ENCODE results near the gene NELFB. TPM values are rescaled to one million over a fixed set of nuclear protein-coding genes. Genes with fewer than 3 reads are reported as not detected.

The NELFB gene
- total and polyA plus RNA-seq, 3 donors from 2014 or later, result 55.0 to 76.7 (median 60.9) TPM

DNA sequence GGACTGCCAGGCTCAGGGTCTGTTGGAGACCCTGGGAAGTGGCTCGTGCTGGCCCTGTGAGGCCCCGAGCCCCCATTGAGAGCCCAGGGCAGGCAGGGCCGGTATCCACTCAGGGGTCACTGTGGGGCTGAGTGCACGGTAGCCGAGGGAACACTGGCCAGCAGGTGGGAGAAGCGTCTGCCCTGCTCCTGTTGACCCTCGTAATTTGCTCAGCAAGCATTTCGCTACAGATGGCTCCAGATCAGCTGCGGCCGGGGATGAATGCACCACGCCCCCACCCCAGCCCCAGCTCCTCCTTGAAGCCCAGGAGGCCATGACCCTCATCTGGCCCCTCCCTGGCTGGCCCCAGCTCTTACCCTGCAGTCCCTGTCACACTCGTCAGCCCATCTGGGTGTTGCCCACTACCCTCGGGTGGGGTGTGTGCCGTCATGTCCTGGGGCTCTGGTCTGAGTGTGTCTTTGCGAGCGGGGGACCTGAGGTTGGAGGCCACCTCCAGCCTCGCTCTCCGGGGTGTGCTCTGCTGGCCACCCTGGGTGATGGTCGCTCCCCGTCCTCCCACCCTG is 53.0 kb downstream of the NELFB start:
- no peaks in the 10 kb centered on the region for H3K27me3 ChIP-seq
- intact Hi-C loops (cut with DNase I; ENCODE audit: low total_unique reads), result no loop called here
- TF ChIP-seq, protein P1, sequence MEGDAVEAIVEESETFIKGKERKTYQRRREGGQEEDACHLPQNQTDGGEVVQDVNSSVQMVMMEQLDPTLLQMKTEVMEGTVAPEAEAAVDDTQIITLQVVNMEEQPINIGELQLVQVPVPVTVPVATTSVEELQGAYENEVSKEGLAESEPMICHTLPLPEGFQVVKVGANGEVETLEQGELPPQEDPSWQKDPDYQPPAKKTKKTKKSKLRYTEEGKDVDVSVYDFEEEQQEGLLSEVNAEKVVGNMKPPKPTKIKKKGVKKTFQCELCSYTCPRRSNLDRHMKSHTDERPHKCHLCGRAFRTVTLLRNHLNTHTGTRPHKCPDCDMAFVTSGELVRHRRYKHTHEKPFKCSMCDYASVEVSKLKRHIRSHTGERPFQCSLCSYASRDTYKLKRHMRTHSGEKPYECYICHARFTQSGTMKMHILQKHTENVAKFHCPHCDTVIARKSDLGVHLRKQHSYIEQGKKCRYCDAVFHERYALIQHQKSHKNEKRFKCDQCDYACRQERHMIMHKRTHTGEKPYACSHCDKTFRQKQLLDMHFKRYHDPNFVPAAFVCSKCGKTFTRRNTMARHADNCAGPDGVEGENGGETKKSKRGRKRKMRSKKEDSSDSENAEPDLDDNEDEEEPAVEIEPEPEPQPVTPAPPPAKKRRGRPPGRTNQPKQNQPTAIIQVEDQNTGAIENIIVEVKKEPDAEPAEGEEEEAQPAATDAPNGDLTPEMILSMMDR (IDR thresholded peaks at IDR 0.05), result no peak
- no peak for TF ChIP-seq POLR2A (IDR thresholded peaks at IDR 0.05)
- H3K36me3 ChIP-seq (ENCODE audit: low read depth, missing control alignments), result no peaks in the 10 kb centered on the region
- 56 to 71% methylated on average over 7 to 20 of the region's 20 CpGs for WGBS, 2 donors
- H3K4me1 ChIP-seq, result peaks cover 31% of the 10 kb centered on the region
- H3K4me3 ChIP-seq, result no peak overlapping the region
- DNase-seq, result no peak
- H3K9me3 ChIP-seq, result no peaks in the 10 kb centered on the region
- H3K27ac ChIP-seq, result no peak overlapping the region

- H3K4me3 ChIP-seq, result no peak overlapping the region
- no peaks in the 10 kb centered on the region for H3K27me3 ChIP-seq
- WGBS, 2 donors, result 86 to 97% methylated on average over 5 to 15 of the region's 15 CpGs
- no peaks in the 10 kb centered on the region for H3K36me3 ChIP-seq (ENCODE audit: low read depth, missing control alignments)
- H3K27ac ChIP-seq, result no peak overlapping the region
- no peaks in the 10 kb centered on the region for H3K9me3 ChIP-seq
- TF ChIP-seq, protein P1 (IDR thresholded peaks at IDR 0.05), result no peak
- no peak for TF ChIP-seq POLR2A (IDR thresholded peaks at IDR 0.05)
- DNase-seq, result no peak
- intact Hi-C loops (cut with DNase I; ENCODE audit: low total_unique reads), result loop anchor here (10.0 kb wide), 1 partner anchor 95 kb away; no protein-coding TSS in a partner anchor
- peaks cover 31% of the 10 kb centered on the region for H3K4me1 ChIP-seq
Observed at GRCh38 chr9:137309368-137310188, 54.5 kb downstream of the NELFB start.

- 84 to 89% methylated on average over 8 to 20 of the region's 20 CpGs for WGBS, 2 donors
- Histone ChIP-seq H3K27me3 (no peaks in the 10 kb centered on the region), H3K36me3 (ENCODE audit: low read depth, missing control alignments) (no peaks in the 10 kb centered on the region), H3K4me3 (no peak overlapping the region), H3K4me1 (peaks cover 27% of the 10 kb centered on the region), H3K9me3 (no peaks in the 10 kb centered on the region), H3K27ac (no peak overlapping the region)
- intact Hi-C loops (cut with DNase I; ENCODE audit: low total_unique reads), result loop anchor here (10.0 kb wide), 1 partner anchor 94 kb away; no protein-coding TSS in a partner anchor
- no peak for TF ChIP-seq POLR2A (IDR thresholded peaks at IDR 0.05)
- TF ChIP-seq, protein P1 (IDR thresholded peaks at IDR 0.05), result no peak
- no peak for DNase-seq
Observed at GRCh38 chr9:137310189-137311052, 55.3 kb downstream of the NELFB start.

DNA sequence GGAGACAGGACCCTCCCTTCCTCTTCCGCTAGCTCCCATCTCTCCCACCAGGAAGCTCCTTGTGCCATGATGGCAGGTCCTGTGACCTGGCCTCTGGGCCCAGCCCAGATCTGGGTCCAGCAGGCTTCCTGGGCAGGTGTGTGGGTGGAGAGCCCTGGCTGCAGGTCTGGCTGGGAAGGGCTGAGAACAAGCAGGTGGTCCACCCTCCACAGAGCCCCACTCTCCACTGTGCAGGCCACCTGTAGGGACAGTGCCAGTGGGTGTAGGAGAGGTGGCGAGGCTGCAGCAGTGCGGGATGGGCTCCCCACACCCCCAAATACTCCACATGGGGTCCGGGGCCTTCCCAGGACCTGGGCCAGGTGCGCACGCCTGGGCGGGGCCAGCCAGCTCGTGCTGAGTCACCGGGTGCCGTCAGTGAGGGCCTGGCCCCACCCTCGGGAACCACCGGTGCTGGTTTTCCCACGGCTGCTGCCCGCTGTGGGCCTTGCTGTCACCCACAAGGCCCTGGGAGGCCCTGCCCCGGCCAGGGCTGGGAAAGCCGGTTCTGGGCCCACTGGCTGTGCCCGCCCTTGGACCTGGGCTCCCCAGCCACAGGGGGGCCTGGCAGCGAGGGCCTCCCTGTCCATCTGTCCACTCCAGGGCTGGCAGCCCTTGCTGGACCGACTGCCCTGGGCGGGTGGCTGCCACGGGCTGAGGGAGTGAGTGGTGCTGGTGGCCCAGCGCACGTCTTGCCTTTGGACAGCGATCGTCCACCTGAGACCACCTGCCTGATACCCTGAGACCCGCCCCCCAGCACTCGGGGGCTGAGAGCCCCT is 56.3 kb downstream of the NELFB start:
- 74 to 85% methylated on average over 13 to 14 of the region's 27 CpGs for WGBS, 2 donors
- no peak for DNase-seq
- intact Hi-C loops (cut with DNase I; ENCODE audit: low total_unique reads), result loop anchor here (10.0 kb wide), 1 partner anchor 93 kb away; no protein-coding TSS in a partner anchor
- H3K36me3 ChIP-seq (ENCODE audit: low read depth, missing control alignments), result no peaks in the 10 kb centered on the region
- no peak overlapping the region for H3K27ac ChIP-seq
- no peaks in the 10 kb centered on the region for H3K9me3 ChIP-seq
- no peaks in the 10 kb centered on the region for H3K27me3 ChIP-seq
- peaks cover 24% of the 10 kb centered on the region for H3K4me1 ChIP-seq
- TF ChIP-seq POLR2A (IDR thresholded peaks at IDR 0.05), result no peak
- TF ChIP-seq, protein P1 (IDR thresholded peaks at IDR 0.05), result no peak
- no peak overlapping the region for H3K4me3 ChIP-seq

All from testis (tissue), 3 donors.